H1 (cell line): ENCODE results near the gene GH1. TPM values are rescaled to one million over a fixed set of nuclear protein-coding genes. Genes with fewer than 3 reads are reported as not detected.
"Not testable (repeated sequence)": the region's sequence is repeated elsewhere in the genome, so short reads cannot be mapped to it uniquely, and the experiment has no call there.

Experiments
- CTCF ChIA-PET: fragments of 300-600 bp; sonication (Branson Sonifier 250); formaldehyde crosslinking; loops from one replicate; lab custom pipeline; 2021; ENCODE audit not compliant: partially characterized antibody; lab: Charles Lee
- POLR2A ChIA-PET: fragments of 300-600 bp; sonication (Branson Sonifier 250); formaldehyde crosslinking; loops from one replicate; lab custom pipeline; 2021; ENCODE audit warnings: inconsistent platforms; ENCODE audit not compliant: partially characterized antibody; lab: Charles Lee
- DNase-seq, 2 experiments: peaks; one replicate each; pipeline versions ENCODE4 v3.0.0 to v3.0.0-alpha.2; 2010 to 2022; ENCODE audit warnings: low spot score in 2 of 2, low read depth in 1 of 2, mixed read lengths in 1 of 2
- FAIRE-seq: peaks from 2 replicates; lab custom pipeline; 2011; peaks lifted over from hg19 to GRCh38; lab: Jason Lieb, UNC
- H2AFZ ChIP-seq: 2 replicates; pipeline ENCODE4 v1.8.1; 2012; ENCODE audit warnings: low read length, inconsistent platforms
- H2AK5ac ChIP-seq: 2 replicates; pipeline ENCODE4 v1.6.1; 2013; ENCODE audit warnings: low read depth, low read length
- H2BK120ac ChIP-seq: replicated peaks from 2 replicates; pipeline ENCODE3; 2013; ENCODE audit warnings: low read depth, low read length, inconsistent platforms
- H2BK12ac ChIP-seq: 2 replicates; pipeline ENCODE4 v1.6.1; 2013; ENCODE audit warnings: low read depth, low read length
- H2BK15ac ChIP-seq: 2 replicates; pipeline ENCODE4 v1.6.1; 2013; ENCODE audit warnings: low read length
- H2BK20ac ChIP-seq: 2 replicates; pipeline ENCODE4 v1.6.1; 2013; ENCODE audit warnings: low read length
- H2BK5ac ChIP-seq: 2 replicates; pipeline ENCODE4 v1.6.1; 2013; ENCODE audit warnings: low read depth, low read length
- H3K14ac ChIP-seq: 2 replicates; pipeline ENCODE4 v1.6.1; 2013; ENCODE audit warnings: inconsistent platforms; ENCODE audit not compliant: insufficient read length
- H3K18ac ChIP-seq: 2 replicates; pipeline ENCODE4 v1.6.1; 2013; ENCODE audit warnings: low read length; ENCODE audit errors: extremely low read depth
- H3K23ac ChIP-seq: 2 replicates; pipeline ENCODE4 v1.6.1; 2013; ENCODE audit warnings: inconsistent platforms; ENCODE audit not compliant: insufficient read length
- H3K23me2 ChIP-seq: 2 replicates; pipeline ENCODE4 v1.6.1; 2013; ENCODE audit warnings: low read depth, low read length
- H3K27ac ChIP-seq: 2 replicates; pipeline ENCODE4 v1.6.1; 2011; ENCODE audit warnings: low read depth, low read length, inconsistent platforms
- H3K27me3 ChIP-seq, 4 experiments: replicated peaks in 1 of 4; 1 replicate in 1 of 4; 2 replicates in 3 of 4; pipeline versions ENCODE4 v1.6.1 to v1.8.1; 2011 to 2013; ENCODE audit warnings: low read length in 3 of 4, mild to moderate bottlenecking in 3 of 4, inconsistent platforms in 2 of 4, mixed read lengths in 2 of 4, moderate library complexity in 1 of 4; ENCODE audit not compliant: control insufficient read depth in 3 of 4, insufficient read depth in 3 of 4; ENCODE audit errors: extremely low read depth in 1 of 4
- H3K36me3 ChIP-seq, 4 experiments: 2 replicates each; pipeline versions ENCODE4 v1.6.1 to v1.8.1; 2011 to 2013; ENCODE audit warnings: mild to moderate bottlenecking in 4 of 4, low read length in 3 of 4, moderate library complexity in 2 of 4, control low read depth in 1 of 4, inconsistent platforms in 1 of 4; ENCODE audit not compliant: insufficient read depth in 4 of 4, control insufficient read depth in 2 of 4
- H3K4ac ChIP-seq: replicated peaks from 2 replicates; pipeline ENCODE3; 2013; ENCODE audit warnings: low read length, low read depth, mixed read lengths, inconsistent platforms; ENCODE audit not compliant: insufficient read length
- H3K4me1 ChIP-seq, 4 experiments: replicated peaks in 1 of 4; 1 replicate in 1 of 4; 2 replicates in 3 of 4; pipeline versions ENCODE4 v1.6.1 to v1.8.1; 2011 to 2013; ENCODE audit warnings: low read length in 3 of 4, inconsistent platforms in 2 of 4, mixed read lengths in 1 of 4; ENCODE audit not compliant: insufficient read depth in 4 of 4, control insufficient read depth in 3 of 4
- H3K4me2 ChIP-seq, 2 experiments: 2 replicates each; pipeline versions ENCODE4 v1.6.1 to v1.8.1; 2011 to 2013; ENCODE audit warnings: low read depth in 2 of 2, low read length in 2 of 2, control low read depth in 1 of 2, inconsistent platforms in 1 of 2, mild to moderate bottlenecking in 1 of 2; ENCODE audit not compliant: insufficient read depth in 1 of 2
- H3K4me3 ChIP-seq, 4 experiments: fragments of 200-600, 300-600 bp in 1 of 4; sonication (generic), shearing (Covaris generic), sonication (Bioruptor Twin) in 1 of 4; 2 replicates each; pipeline versions ENCODE4 v1.5.1 to v1.8.1; 2011 to 2016; ENCODE audit warnings: low read length in 4 of 4, low read depth in 3 of 4, control low read depth in 2 of 4, inconsistent platforms in 2 of 4, mild to moderate bottlenecking in 2 of 4, mixed read lengths in 1 of 4, moderate library complexity in 1 of 4; ENCODE audit not compliant: insufficient read depth in 2 of 4; ENCODE audit errors: extremely low read depth in 1 of 4
- H3K56ac ChIP-seq: replicated peaks from 2 replicates; pipeline ENCODE3; 2013; ENCODE audit warnings: low read depth, mild to moderate bottlenecking, mixed read lengths, low read length, inconsistent platforms; ENCODE audit not compliant: insufficient read length
- H3K79me1 ChIP-seq: 2 replicates; pipeline ENCODE4 v1.6.1; 2013; ENCODE audit warnings: low read depth, low read length, control low read depth
- H3K79me2 ChIP-seq, 2 experiments: 2 replicates each; pipeline versions ENCODE4 v1.6.1 to v1.8.1; 2012 to 2013; ENCODE audit warnings: low read length in 2 of 2, mild to moderate bottlenecking in 2 of 2, inconsistent platforms in 1 of 2; ENCODE audit not compliant: insufficient read depth in 2 of 2, control insufficient read depth in 1 of 2
- H3K9ac ChIP-seq, 4 experiments: replicated peaks in 1 of 4; 1 replicate in 1 of 4; 2 replicates in 3 of 4; pipeline versions ENCODE4 v1.6.1 to v1.8.1; 2011 to 2013; ENCODE audit warnings: low read depth in 3 of 4, low read length in 3 of 4, control low read depth in 2 of 4, mild to moderate bottlenecking in 2 of 4, moderate library complexity in 2 of 4, inconsistent platforms in 1 of 4; ENCODE audit errors: extremely low read depth in 1 of 4
- H3K9me3 ChIP-seq, 2 experiments: 2 replicates each; pipeline versions ENCODE4 v1.6.1 to v1.8.1; 2012 to 2013; ENCODE audit warnings: mild to moderate bottlenecking in 2 of 2, moderate library complexity in 2 of 2, control low read depth in 1 of 2, inconsistent platforms in 1 of 2, low read depth in 1 of 2, low read length in 1 of 2, mixed read lengths in 1 of 2; ENCODE audit not compliant: insufficient read depth in 2 of 2
- H4K20me1 ChIP-seq, 2 experiments: replicated peaks in 1 of 2; 2 replicates each; pipeline versions ENCODE3 to v1.8.1; 2011 to 2013; ENCODE audit warnings: inconsistent platforms in 2 of 2, low read length in 2 of 2, mild to moderate bottlenecking in 1 of 2; ENCODE audit not compliant: insufficient read depth in 2 of 2, control insufficient read depth in 1 of 2
- H4K5ac ChIP-seq: 2 replicates; pipeline ENCODE4 v1.6.1; 2013; ENCODE audit warnings: low read length, low read depth, mixed read lengths, inconsistent platforms; ENCODE audit not compliant: insufficient read length
- H4K8ac ChIP-seq: 2 replicates; pipeline ENCODE4 v1.8.0; 2013; ENCODE audit warnings: mild to moderate bottlenecking, moderate library complexity, low read length, inconsistent platforms; ENCODE audit not compliant: insufficient read depth; ENCODE audit errors: extremely low read depth
- H4K91ac ChIP-seq: replicated peaks from 2 replicates; pipeline ENCODE3; 2013; ENCODE audit warnings: low read length, mixed read lengths, inconsistent platforms; ENCODE audit not compliant: insufficient read length
- CTCF ChIP-seq, 3 experiments: IDR thresholded peaks; 1 replicate in 2 of 3; 2 replicates in 1 of 3; pipeline versions ENCODE4 v1.5.1 to v1.6.1; 2011; ENCODE audit warnings: low read length in 3 of 3, mild to moderate bottlenecking in 3 of 3, inconsistent platforms in 2 of 3, low read depth in 1 of 3, moderate library complexity in 1 of 3; ENCODE audit not compliant: insufficient read depth in 1 of 3; ENCODE audit errors: control extremely low read depth in 1 of 3
- RAD21 ChIP-seq, 2 experiments: IDR thresholded peaks in 1 of 2; conservative IDR thresholded peaks in 1 of 2; 2 replicates each; pipeline ENCODE4 v1.6.1; 2011; ENCODE audit warnings: low read depth in 2 of 2, low read length in 2 of 2, improper control_type of control experiment in 1 of 2, inconsistent platforms in 1 of 2, mild to moderate bottlenecking in 1 of 2, moderate library complexity in 1 of 2
- WGBS, 2 experiments: shearing (Covaris generic) in 1 of 2; methylation state at CpG; one replicate each; pipeline versions ENCODE4 v1.1.6 to v1.1.7; 2013 to 2015; ENCODE audit warnings: low lambda C conversion rate in 2 of 2, mixed read lengths in 2 of 2, inconsistent platforms in 1 of 2, low coverage in 1 of 2, missing lambda C conversion rate in 1 of 2; ENCODE audit not compliant: insufficient replicate concordance in 2 of 2, insufficient coverage in 1 of 2, insufficient read length in 1 of 2; ENCODE audit errors: extremely low coverage in 1 of 2, missing lambda C conversion rate in 1 of 2; 5-methylcytosine and 5-hydroxymethylcytosine counted together
- polyA plus RNA-seq, 7 experiments: library from polyadenylated mRNA; depleted of rRNA in 3 of 7; stranded (reverse) in 5 of 7; unstranded in 2 of 7; fragments of >200 nt in 5 of 7; fragments of 200-250 nt in 2 of 7; gene quantifications; 1 replicate in 5 of 7; 2 replicates in 1 of 7; 4 replicates in 1 of 7; pipeline versions ENCODE4 v1.2.1 to v1.2.3, GENCODE V29; 2011 to 2013; ENCODE audit warnings: missing spikeins in 2 of 7, mixed read lengths in 2 of 7
- total RNA-seq: library from RNA; stranded (reverse); fragmentation: NEBNext Ultra II Directional; extraction: Animal tissue kit (Norgen Biotek cat#: 25700); gene quantifications from 2 replicates; pipeline ENCODE4 v1.2.1, GENCODE V29; 2021

The GH1 gene
- total and polyA plus RNA-seq, 2 of the 8 experiments (the other 6 are each of a cell fraction or from before 2014, with no cell fraction given) = 0.41 TPM; not detected in 1

GRCh38 chr17:63907161-63907778, 11.4 kb downstream of the GH1 start:
- H2BK15ac ChIP-seq, H4K5ac ChIP-seq, H3K23me2 ChIP-seq, H3K79me2 ChIP-seq, FAIRE-seq, H3K27me3 ChIP-seq, H3K4ac ChIP-seq, H4K91ac ChIP-seq, H3K56ac ChIP-seq, H4K20me1 ChIP-seq, H2BK20ac ChIP-seq, H3K14ac ChIP-seq, H3K9ac ChIP-seq, H2BK120ac ChIP-seq, H3K4me3 ChIP-seq, H3K4me1 ChIP-seq, H3K18ac ChIP-seq, H2BK5ac ChIP-seq, H2AFZ ChIP-seq, H2AK5ac ChIP-seq, H3K27ac ChIP-seq, H2BK12ac ChIP-seq, H3K36me3 ChIP-seq, H4K8ac ChIP-seq, H3K23ac ChIP-seq, H3K9me3 ChIP-seq, H3K79me1 ChIP-seq: not testable (repeated sequence)
- WGBS, 2 experiments = 41% methylated on average over 12 of the region's 12 CpGs; no CpG with 5 or more reads in 1 of the 2 experiments
- ChIA-PET CTCF (interaction anchor here (0.8 to 9.9 kb wide), 18 partner anchors 10 to 383 kb away, joined by 3 to 87 read pairs (median 4); partner anchors contain the start of genes GH1 and GH2), POLR2A (interaction anchor here (0.7 kb wide), 1 partner anchor 25 kb away, joined by 3 read pairs; the partner anchor contains the start of gene GH2)
- peak in 1 of 2 experiments; percentile 63 for DNase-seq
- peak overlapping the region in 1 of 2 experiments; percentile 11; a peak in 1 of 4 replicates for H3K4me2 ChIP-seq
- TF ChIP-seq RAD21 (IDR thresholded peaks at IDR 0.05 in 1 of 2, conservative IDR thresholded peaks at IDR 0.05 in 1 of 2; ENCODE audit: low read depth in 2 of 2, low read length in 2 of 2) = peak; percentile 22 to 34; a peak in 3 of 4 replicates
- TF ChIP-seq CTCF (IDR thresholded peaks at IDR 0.05; ENCODE audit: control extremely low read depth in 1 of 3, insufficient read depth in 1 of 3, low read depth in 1 of 3, low read length in 3 of 3) = peak; percentile 37 to 47 (median 44)
